NOMO-1 (cell line): ENCODE results near the gene SFT2D2.
A peak's percentile ranks its signal among the peaks of the same experiment; 100 is the strongest.

Experiments used
- DNase-seq, 2 experiments: peaks; one replicate each; lab custom pipeline; 2025; ENCODE audit not compliant: unreplicated experiment in 2 of 2; lab: John Stamatoyannopoulos, UW

The SFT2D2 gene

DNA sequence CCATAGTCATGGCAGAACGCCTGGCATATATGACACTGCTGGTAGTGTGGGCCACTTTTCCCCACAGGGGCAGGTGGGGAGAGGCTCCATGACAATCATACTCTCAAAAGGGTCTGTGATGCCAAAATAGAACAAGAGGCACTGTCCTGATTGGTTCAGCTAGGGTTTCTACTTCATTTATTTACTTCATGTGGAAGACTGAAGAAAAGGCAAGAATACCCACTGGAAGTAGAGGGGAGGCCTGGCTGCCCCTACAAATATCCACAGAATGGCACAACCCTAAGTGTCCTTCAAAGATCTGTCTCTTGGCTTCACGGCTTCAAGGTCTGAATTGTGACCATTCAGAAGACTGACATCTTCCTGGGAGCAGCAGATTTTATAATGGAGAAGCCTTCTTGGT is 4.5 kb upstream of the SFT2D2 start:
- no peak for DNase-seq

DNA sequence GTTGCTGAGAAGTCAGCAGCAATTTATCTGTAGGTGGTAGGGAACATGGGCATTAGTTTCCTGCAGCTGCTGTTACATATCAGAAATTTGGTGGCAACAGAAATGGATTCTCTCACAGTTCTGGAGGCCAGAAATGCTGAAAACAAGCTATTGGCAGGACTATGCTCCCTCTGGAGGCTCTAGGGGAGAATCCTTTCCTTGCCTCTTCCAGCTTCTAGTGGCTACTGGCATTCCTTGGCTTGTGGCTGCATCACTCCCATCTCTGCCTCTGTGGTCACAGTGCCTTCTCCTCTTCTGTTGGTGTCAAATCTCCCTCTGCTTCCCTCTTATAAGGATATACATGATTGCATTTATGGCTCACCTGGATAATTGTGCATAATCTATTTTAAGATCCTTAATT is 2.5 kb upstream of the SFT2D2 start:
- DNase-seq, result no peak

DNA sequence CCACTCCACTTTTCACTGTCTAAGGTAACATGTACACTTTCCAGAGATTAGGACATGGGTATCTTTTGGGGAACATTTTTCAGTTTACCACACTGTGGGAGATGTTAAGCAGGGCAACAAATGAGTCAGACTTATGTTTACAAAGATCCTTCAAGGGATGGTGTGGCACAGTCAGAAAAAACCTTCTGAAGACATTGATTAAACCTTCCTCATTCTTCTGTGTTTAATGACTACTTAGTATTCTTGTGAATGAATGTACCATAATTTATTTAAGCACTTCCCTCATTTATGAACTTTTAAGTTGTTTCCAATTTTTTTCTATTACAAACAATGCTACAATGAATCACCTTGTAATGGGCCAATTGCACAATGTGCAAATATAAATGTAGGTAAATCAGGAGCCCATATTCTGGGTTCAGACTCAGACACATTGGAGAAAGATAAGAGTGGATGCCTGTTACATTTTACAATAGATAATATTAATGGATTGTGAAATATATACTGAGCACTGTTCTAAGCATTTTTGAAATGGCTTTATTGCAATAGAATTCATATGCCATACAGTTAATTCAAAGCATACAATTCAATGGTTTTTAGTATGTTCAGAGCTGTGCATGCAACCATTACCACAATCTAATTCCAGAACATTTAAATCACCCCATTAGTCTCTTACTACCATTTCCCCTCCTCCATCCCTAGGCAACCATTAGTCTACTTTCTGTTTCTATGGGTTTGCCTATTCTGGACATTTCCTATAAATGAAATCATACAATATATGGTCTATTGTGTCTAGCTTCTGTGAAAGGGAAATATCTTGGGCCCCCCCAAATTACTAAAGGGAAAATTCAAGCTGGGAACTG is 1.9 kb upstream of the SFT2D2 start:
- DNase-seq, result no peak

DNA sequence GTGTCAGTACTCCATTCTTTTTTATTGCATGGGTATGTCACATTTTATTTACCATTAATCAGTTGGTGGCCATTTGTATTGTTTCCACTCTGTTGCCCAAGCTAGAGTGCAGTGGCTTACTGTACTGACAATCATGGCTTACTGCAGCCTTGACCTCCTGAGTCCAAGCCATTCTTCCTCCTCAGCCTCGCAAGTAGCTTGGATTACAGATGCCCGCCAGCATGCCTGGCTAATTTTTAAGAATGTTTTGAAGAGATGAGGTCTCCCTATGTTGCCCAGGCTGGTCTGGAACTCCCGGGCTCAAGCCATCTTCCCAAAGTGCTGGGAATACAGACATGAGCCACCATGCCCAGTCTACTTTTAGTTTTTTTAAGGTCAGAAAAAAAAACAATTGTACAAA is 813 bp upstream of the SFT2D2 start:
- no peak for DNase-seq

DNA sequence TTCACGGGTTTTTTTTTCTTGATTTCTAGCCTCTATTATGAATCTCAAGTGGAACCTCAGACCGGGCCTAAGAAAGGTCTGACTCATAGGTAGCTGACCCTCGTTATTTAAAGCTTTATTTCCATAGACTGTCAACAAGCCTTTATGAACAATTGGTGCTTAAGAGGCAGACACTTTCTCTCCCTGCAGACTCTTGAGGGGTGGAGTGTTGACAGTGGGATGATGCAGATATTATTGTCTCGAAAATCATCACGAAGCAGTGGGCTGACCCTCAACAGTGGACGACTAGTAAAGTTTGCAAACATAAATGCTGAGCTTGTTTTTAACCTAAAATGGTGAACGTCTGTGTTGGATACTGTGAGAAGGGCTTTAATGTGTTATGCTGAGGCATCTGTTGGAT is 1.8 kb downstream of the SFT2D2 start:
- DNase-seq, result no peak

- no peak for DNase-seq
These were observed 4.1 kb downstream of the SFT2D2 start for GRCh38 chr1:168229893-168230292.

DNA sequence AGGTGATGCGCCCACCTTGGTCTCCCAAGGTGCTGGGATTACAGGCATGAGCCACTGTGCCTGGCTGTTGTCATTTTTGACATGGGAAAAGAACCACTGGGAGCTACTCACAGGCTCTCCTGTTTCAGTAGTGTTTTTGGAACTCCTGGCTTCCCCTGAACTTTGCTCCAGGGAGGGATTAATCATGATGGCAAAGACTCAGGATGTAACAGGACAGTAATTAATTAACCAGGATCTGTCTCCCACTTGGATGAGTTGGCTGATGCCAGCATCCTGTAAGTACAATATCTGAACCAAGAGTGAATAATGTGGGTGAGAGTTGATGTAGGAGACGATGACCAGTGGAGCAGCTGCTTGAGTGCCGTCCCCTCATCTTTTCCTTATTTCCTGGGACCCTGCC is 4.9 kb downstream of the SFT2D2 start:
- no peak for DNase-seq

DNA sequence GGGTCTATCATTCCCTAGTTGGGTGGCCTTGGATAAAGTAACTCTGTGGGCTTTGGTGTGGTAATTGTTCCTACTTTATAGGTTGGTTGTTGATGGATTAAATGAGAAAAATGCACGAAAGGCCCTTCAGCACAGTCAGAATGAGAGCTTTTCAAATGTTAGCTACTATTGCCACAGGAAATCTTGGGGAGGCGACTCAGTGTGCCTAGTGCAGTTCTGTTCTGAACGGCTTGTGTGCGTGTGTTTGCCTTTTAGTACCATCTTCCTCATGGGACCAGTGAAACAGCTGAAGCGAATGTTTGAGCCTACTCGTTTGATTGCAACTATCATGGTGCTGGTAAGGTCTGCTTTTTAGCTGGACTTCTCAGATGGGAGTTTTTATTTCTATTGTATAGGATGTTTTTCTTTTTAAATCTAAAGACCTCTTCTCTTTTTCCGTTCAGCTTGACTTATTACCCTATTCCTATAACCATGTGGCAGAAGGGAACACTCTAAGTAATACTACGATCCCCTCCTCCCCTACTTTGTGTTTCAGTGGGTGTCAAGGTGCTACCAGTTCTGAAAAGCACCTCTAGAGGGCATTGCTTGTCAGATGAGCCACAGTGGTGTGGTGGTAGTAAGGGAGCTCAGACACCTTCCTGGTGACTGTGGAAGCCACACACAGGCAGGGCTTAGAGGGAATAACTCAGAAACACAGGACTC is 9.2 kb downstream of the SFT2D2 start:
- peak in 1 of 2 experiments; percentile 4 for DNase-seq

DNA sequence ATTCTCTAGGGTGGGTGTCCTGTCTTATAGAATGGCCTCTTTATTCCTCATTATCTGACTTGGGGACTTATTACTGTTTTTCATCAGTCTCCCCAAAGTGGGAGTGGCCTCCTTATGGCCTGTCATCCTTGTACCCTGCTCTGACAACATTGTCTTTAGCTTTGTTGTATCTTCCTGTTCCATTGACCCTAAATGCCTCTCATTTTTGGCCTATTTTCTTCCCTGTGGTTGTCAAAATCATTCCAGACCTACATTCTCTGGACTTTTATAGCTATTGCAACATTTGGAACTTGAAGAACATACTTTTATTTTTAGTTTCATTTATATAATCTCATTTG is 9.7 kb downstream of the SFT2D2 start:
- DNase-seq, result no peak

GRCh38 chr1:168235937-168236336 is 10.1 kb downstream of the SFT2D2 start:
- no peak for DNase-seq

GRCh38 chr1:168236836-168237611 is 11.2 kb downstream of the SFT2D2 start:
- no peak for DNase-seq

- DNase-seq, result no peak
These were observed 17.4 kb downstream of the SFT2D2 start for GRCh38 chr1:168243198-168243597.

DNA sequence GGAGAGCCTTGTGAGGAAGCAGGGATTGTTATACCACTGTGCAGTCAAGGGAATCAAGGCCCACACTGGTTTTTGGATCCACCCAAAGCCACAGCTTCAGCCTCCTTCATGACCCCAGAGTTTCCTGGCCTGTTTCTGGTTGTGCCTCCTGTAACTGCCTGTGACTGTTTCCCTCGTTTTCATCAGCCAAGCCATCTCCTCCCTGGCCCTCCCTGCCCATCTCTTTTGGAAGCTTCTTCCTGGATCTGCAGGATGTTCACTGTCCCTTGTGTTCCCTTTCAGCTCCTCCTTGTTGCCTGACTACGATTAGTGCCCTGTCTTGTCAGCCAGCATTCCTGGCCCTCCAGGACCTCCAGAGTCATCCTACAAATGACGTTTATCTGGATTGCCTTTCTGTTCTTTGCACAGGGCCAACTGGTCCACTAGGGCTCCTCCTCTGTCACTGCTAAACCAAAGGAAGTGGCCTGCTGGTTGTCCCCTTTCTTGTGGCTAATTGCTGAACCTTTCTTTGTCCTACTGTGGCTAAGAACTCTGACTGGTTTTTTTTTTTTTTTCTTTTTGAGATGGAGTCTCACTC is 17.9 kb downstream of the SFT2D2 start:
- DNase-seq, result no peak

DNA sequence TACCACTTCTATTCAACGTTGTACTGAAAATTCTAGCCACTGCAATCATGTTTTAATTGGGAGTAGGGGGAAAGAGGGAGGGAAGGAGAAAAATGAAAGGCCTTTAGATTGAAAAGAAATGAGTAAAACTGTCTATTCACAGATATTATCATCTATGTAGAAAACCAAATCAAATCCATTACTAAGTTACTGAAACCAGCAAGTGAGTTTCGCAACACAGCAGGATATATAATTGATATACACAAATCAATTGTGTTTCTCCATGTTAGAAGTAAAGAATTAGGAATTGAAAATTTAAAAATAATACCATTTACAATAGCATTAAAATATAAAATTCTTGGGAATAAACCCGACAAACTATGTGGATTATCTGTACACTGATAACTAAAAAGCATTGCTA is 19.2 kb downstream of the SFT2D2 start:
- DNase-seq, result no peak

DNA sequence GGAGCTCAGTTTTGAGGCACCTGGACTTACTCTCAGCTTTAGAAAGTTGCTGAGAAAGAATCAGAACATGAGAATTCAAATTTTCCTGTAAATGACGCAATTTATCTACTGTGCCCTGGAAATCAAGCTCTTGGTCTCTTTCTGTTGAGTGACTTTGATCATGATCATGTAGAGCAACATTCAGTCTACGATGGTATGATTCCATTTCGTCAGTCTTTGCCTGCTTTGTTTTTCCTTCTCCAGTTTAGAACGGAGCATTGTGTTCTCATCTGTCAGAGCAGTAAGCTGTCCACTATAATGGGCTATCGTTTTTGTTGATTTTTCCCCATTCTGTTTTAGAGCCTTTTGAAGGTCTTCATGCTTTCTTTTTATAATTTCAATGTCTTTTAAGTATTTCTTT is 20.7 kb downstream of the SFT2D2 start:
- no peak for DNase-seq

DNA sequence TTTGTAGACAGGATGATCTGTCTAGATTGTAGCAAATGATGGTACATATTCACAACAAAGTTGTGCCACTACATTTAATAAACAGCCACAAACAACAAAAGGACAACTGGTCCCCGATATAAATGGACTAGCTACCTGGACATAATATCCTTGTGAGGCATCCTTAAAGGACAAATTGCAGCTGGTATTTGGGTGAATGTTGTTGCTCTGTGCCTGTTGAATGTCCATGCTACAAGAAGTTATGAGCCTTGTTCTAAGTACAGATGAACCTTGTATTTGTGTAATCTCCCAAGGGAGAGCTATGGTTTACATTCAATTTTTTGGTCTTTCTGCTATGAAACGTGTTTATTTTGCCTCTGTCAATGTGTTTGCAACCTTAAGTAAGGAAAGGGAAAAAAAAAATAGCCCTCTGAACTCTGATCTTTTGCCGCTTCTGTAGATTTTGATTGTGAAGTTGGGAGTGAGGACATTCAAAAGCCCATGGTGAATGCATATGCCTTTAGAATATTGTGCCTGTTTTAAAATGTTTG is 26.5 kb downstream of the SFT2D2 start:
- DNase-seq, result no peak

- no peak for DNase-seq
These were observed 30.4 kb downstream of the SFT2D2 start for GRCh38 chr1:168256164-168256563.

DNA sequence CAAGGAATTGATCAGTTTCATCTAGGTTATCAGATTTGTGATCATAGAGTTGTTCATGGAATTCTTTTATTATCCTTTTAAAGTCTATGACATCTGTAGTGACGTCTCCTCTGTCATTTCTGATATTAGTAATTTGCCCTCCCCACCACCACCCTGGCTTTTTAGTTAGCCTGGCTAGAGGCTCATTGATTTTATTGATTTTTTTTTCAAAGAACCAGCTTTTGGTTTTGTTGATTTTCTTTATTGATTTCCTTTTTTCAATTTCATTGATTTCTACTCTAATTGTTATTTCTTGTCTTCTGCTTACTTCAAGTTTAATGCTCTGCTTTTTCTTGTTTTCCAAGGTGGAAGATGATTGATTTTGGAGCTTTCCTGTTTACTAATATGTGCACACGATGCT is 31.6 kb downstream of the SFT2D2 start:
- DNase-seq, result no peak

- no peak for DNase-seq
These were observed 33.8 kb downstream of the SFT2D2 start for GRCh38 chr1:168259567-168259966.

GRCh38 chr1:168260393-168260792 is 34.6 kb downstream of the SFT2D2 start:
- DNase-seq, result no peak

- no peak for DNase-seq
These were observed 35.6 kb downstream of the SFT2D2 start for GRCh38 chr1:168261390-168261789.
